HEK293 (cell line): ENCODE measurements around the gene RCOR1.

Experiments
- CTCF ChIP-seq: fragments of 450-650 bp; formaldehyde crosslinking; IDR thresholded peaks from 2 replicates; pipeline ENCODE4 v1.5.1; 2016; ENCODE audit warnings: missing biosample characterization, missing genetic modification characterization
- KLF9 ChIP-seq: fragments of 450-650 bp; formaldehyde crosslinking; IDR thresholded peaks from 2 replicates; pipeline ENCODE4 v1.5.1; 2016; ENCODE audit warnings: missing biosample characterization, missing genetic modification characterization, low read depth
- PBX3 ChIP-seq: sonication (generic); formaldehyde crosslinking; IDR thresholded peaks from 2 replicates; pipeline ENCODE4 v1.8.1; 2022; ENCODE audit warnings: mild to moderate bottlenecking, moderate library complexity, missing genetic modification reagents
- REST ChIP-seq: fragments of 450-650 bp; formaldehyde crosslinking; IDR thresholded peaks from 2 replicates; pipeline ENCODE4 v1.5.1; 2016; ENCODE audit warnings: missing biosample characterization, missing genetic modification characterization
- ZBTB1 ChIP-seq: fragments of 450-650 bp; formaldehyde crosslinking; IDR thresholded peaks from 2 replicates; pipeline ENCODE4 v1.5.1; 2016; ENCODE audit warnings: missing biosample characterization, missing genetic modification characterization
- ZBTB8A ChIP-seq: fragments of 450-650 bp; formaldehyde crosslinking; IDR thresholded peaks from 2 replicates; pipeline ENCODE4 v1.5.1; 2016; ENCODE audit warnings: missing biosample characterization, missing genetic modification characterization
- ZNF148 ChIP-seq: fragments of 450-650 bp; formaldehyde crosslinking; IDR thresholded peaks from 2 replicates; pipeline ENCODE4 v1.5.0; 2017; ENCODE audit warnings: missing biosample characterization, missing genetic modification characterization, borderline replicate concordance
- ZNF324 ChIP-seq: fragments of 450-650 bp; formaldehyde crosslinking; IDR thresholded peaks from 2 replicates; pipeline ENCODE4 v1.5.1; 2016; ENCODE audit warnings: missing biosample characterization, missing genetic modification characterization
- ZNF335 ChIP-seq: fragments of 450-650 bp; formaldehyde crosslinking; conservative IDR thresholded peaks from 2 replicates; pipeline ENCODE4 v1.5.1; 2016; ENCODE audit warnings: missing biosample characterization, missing genetic modification characterization
- ZNF391 ChIP-seq: fragments of 450-650 bp; formaldehyde crosslinking; IDR thresholded peaks from 2 replicates; pipeline ENCODE4 v1.5.1; 2016; ENCODE audit warnings: low read depth, missing biosample characterization, missing genetic modification characterization, borderline replicate concordance
- ZNF558 ChIP-seq: fragments of 450-650 bp; formaldehyde crosslinking; IDR thresholded peaks from 2 replicates; pipeline ENCODE4 v1.5.1; 2016; ENCODE audit warnings: missing biosample characterization, missing genetic modification characterization
- ZNF610 ChIP-seq: fragments of 450-650 bp; formaldehyde crosslinking; IDR thresholded peaks from 2 replicates; pipeline ENCODE4 v1.5.1; 2016; ENCODE audit warnings: missing biosample characterization, missing genetic modification characterization, borderline replicate concordance
- ZNF692 ChIP-seq: fragments of 450-650 bp; formaldehyde crosslinking; IDR thresholded peaks from 2 replicates; pipeline ENCODE4 v1.5.1; 2016; ENCODE audit warnings: missing biosample characterization, missing genetic modification characterization

GRCh38 chr14:102671410-102671809 lies 79.0 kb downstream of the RCOR1 start:
- TF ChIP-seq ZNF324 (tag by site-specific recombination) (no peak), KLF9 (tag by site-specific recombination) (no peak), ZNF335 (tag by site-specific recombination) (no peak), ZNF148 (tag by site-specific recombination) (no peak), ZBTB8A (no peak), ZNF610 (tag by site-specific recombination) (no peak), ZNF391 (no peak), PBX3 (no peak), ZNF692 (tag by site-specific recombination) (no peak), CTCF (no peak), ZBTB1 (tag by site-specific recombination) (no peak), REST (tag by site-specific recombination) (no peak), ZNF558 (no peak)
